OCI-LY7 (cell line): ENCODE data around the gene PLCB1. TPM values are rescaled to one million over a fixed set of nuclear protein-coding genes. Genes with fewer than 3 reads are reported as not detected.

Experiments
- BruUV-seq: library from RNA; stranded (reverse); fragments of 400-500 nt; replicated peaks from 2 replicates; lab custom pipeline; 2021; lab: Mats Ljungman, UMichigan
- CTCF ChIA-PET: fragments of 300-600 bp; sonication (Branson Sonifier 250); formaldehyde crosslinking; loops from one replicate; lab custom pipeline; 2022; ENCODE audit warnings: antibody characterized with exemption; ENCODE audit not compliant: unreplicated experiment; lab: Charles Lee
- POLR2A ChIA-PET: fragments of 300-600 bp; sonication (Branson Sonifier 250); formaldehyde crosslinking; loops from one replicate; lab custom pipeline; 2022; ENCODE audit warnings: antibody characterized with exemption; lab: Charles Lee
- DNase-seq: peaks from one replicate; pipeline ENCODE4 v3.0.0-alpha.2; 2015; ENCODE audit warnings: low spot score
- H2AFZ ChIP-seq: fragments of 200-600 bp; sonication (generic), shearing (Covaris generic); 2 replicates; pipeline ENCODE4 v1.6.1; 2014; ENCODE audit warnings: mild to moderate bottlenecking, antibody characterized with exemption, low read length, moderate library complexity
- H3K27ac ChIP-seq: fragments of 200-600 bp; sonication (generic); 2 replicates; pipeline ENCODE4 v1.5.1; 2014; ENCODE audit warnings: mixed run types, low read depth, mild to moderate bottlenecking, moderate library complexity, low read length, inconsistent platforms; ENCODE audit not compliant: poor library complexity, severe bottlenecking
- H3K36me3 ChIP-seq: fragments of 200-600 bp; sonication (generic); 2 replicates; pipeline ENCODE4 v1.6.1; 2014; ENCODE audit warnings: mild to moderate bottlenecking, antibody characterized with exemption, low read length, moderate library complexity, mixed read lengths; ENCODE audit not compliant: insufficient read depth
- H3K4me1 ChIP-seq: fragments of 200-600 bp; sonication (generic); 2 replicates; pipeline ENCODE4 v1.5.1; 2014; ENCODE audit warnings: mild to moderate bottlenecking, low read length; ENCODE audit not compliant: insufficient read depth, poor library complexity, severe bottlenecking
- H3K4me2 ChIP-seq: fragments of 200-600 bp; sonication (generic); 2 replicates; pipeline ENCODE4 v1.6.1; 2014; ENCODE audit warnings: mild to moderate bottlenecking, low read length
- H3K4me3 ChIP-seq: fragments of 200-600 bp; sonication (generic); 2 replicates; pipeline ENCODE4 v1.5.1; 2014; ENCODE audit warnings: mild to moderate bottlenecking, low read depth, low read length; ENCODE audit not compliant: poor library complexity, severe bottlenecking
- H3K79me2 ChIP-seq: fragments of 200-600 bp; sonication (generic); 2 replicates; pipeline ENCODE4 v1.6.1; 2016; ENCODE audit warnings: low read depth, mild to moderate bottlenecking, low read length, moderate library complexity, mixed read lengths; ENCODE audit not compliant: insufficient read depth
- H3K9me2 ChIP-seq: fragments of 200-600 bp; sonication (generic); 2 replicates; pipeline ENCODE4 v1.6.1; 2016; ENCODE audit warnings: mild to moderate bottlenecking, low read length, mixed read lengths; ENCODE audit not compliant: insufficient read depth
- H3K9me3 ChIP-seq: fragments of 200-600 bp; sonication (generic); 2 replicates; pipeline ENCODE4 v1.6.1; 2014; ENCODE audit warnings: mild to moderate bottlenecking, mixed run types, low read length, mixed read lengths
- H4K20me1 ChIP-seq: fragments of 200-600 bp; sonication (generic); 2 replicates; pipeline ENCODE4 v1.6.1; 2014; ENCODE audit warnings: mild to moderate bottlenecking, antibody characterized with exemption, low read length, moderate library complexity, mixed read lengths; ENCODE audit not compliant: insufficient read depth
- EZH2phosphoT487 ChIP-seq: fragments of 200-600 bp; sonication (generic); IDR thresholded peaks from 2 replicates; pipeline ENCODE4 v1.6.1; 2018; ENCODE audit warnings: low read depth, borderline replicate concordance, mild to moderate bottlenecking, mixed run types, antibody characterized with exemption, low read length, moderate library complexity, mixed read lengths
- intact Hi-C: fragments of 100-400 bp; cut with micrococcal nuclease; formaldehyde crosslinking; loops from one replicate; pipeline ENCODE4 v1.10.0; 2022; ENCODE audit not compliant: unreplicated experiment
- total RNA-seq, 2 experiments: library from RNA; depleted of rRNA in 1 of 2; stranded (reverse); fragments of >200 nt in 1 of 2; shearing (Covaris generic) in 1 of 2; gene quantifications; 2 replicates each; pipeline ENCODE4 v1.2.3, GENCODE V29; 2014 to 2022
- TF ChIP-seq, protein P1 (sequence below): fragments of 200-600 bp; sonication (generic); conservative IDR thresholded peaks from 2 replicates; pipeline ENCODE4 v1.5.1; 2014; ENCODE audit warnings: mild to moderate bottlenecking, antibody characterized with exemption, low read length, moderate library complexity, mixed read lengths

The PLCB1 gene
- total RNA-seq, 2 experiments from 2014 or later, result 14.6 to 30.5 TPM

DNA sequence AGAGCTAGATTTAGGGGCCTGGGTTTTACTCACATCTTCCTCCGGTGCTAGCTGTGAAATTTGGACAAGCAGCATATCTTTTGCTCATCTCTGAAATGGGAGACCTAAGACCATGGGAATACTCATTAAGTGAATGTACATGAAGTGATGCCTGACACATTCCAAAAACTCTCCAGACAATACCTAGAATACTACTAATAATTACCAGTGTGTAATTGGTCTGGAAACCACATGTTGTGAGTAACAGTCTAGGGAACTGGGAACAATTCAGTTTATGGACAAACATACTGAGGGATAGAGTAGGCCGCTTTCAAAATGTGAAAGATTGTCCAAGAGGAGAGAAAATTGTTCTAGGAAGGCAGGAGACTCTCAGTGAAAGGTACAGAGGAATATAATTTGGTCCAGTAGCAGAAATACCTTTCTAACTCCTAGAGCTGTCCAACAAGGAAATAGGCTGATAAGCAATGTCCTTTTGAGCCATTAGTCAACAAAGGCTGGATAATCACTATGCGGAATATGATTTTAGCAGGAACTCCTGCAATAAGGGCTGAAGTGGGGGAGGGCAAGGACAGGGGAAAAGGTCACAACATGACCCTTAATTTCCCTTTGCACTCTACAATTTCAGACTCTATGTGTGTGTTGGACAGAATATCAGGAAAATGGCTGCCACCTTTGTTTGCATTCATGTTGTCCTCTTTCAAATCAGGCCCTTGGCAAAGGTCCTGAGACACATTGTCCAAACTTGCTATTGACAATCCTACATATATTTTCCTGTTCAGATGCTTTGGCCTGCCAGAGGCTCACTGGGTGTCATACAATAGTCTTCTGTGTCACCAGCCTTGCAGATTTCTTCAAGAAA is 315.4 kb downstream of the PLCB1 start:
- Histone ChIP-seq H3K4me1 (no peaks in the 10 kb centered on the region), H2AFZ (no peak overlapping the region), H3K4me2 (no peak overlapping the region), H3K9me3 (no peaks in the 10 kb centered on the region), H3K9me2 (0 out of 2 replicates have a peak, but pooled peaks cover 2% of the 10 kb centered on the region), H3K4me3 (no peak overlapping the region), H3K36me3 (no peaks in the 10 kb centered on the region), H4K20me1 (no peaks in the 10 kb centered on the region), H3K27ac (no peak overlapping the region), H3K79me2 (no peaks in the 10 kb centered on the region)
- ChIA-PET CTCF (no interaction called here), POLR2A (no interaction called here)
- no peak for DNase-seq
- no TSS peak for BruUV-seq
- intact Hi-C loops, result no loop called here
- TF ChIP-seq, protein P1, sequence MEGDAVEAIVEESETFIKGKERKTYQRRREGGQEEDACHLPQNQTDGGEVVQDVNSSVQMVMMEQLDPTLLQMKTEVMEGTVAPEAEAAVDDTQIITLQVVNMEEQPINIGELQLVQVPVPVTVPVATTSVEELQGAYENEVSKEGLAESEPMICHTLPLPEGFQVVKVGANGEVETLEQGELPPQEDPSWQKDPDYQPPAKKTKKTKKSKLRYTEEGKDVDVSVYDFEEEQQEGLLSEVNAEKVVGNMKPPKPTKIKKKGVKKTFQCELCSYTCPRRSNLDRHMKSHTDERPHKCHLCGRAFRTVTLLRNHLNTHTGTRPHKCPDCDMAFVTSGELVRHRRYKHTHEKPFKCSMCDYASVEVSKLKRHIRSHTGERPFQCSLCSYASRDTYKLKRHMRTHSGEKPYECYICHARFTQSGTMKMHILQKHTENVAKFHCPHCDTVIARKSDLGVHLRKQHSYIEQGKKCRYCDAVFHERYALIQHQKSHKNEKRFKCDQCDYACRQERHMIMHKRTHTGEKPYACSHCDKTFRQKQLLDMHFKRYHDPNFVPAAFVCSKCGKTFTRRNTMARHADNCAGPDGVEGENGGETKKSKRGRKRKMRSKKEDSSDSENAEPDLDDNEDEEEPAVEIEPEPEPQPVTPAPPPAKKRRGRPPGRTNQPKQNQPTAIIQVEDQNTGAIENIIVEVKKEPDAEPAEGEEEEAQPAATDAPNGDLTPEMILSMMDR, result no peak
- no peak for TF ChIP-seq EZH2phosphoT487

DNA sequence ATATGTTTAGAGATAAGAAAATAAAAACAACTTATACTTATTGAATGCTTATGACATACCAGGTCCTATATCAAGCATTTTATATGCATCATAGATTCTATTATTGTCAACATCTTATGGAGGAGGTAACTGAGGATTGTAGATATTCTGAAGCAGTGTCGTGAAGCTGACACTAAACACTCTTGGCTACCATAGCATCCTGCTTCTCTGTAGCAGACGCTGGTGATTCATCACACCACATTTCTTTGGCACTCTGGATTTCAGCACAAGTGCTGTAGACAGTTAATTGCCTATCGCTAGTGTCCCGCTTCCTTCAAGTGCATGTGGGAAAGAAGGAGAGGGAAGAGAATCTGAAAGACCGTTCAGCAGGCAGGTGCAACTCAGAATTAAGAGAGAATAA is 317.1 kb downstream of the PLCB1 start:
- TF ChIP-seq EZH2phosphoT487, result no peak
- TF ChIP-seq, protein P1, result no peak
- Histone ChIP-seq H3K36me3 (no peaks in the 10 kb centered on the region), H2AFZ (no peak overlapping the region), H3K9me3 (no peaks in the 10 kb centered on the region), H4K20me1 (no peaks in the 10 kb centered on the region), H3K79me2 (no peaks in the 10 kb centered on the region), H3K9me2 (0 out of 2 replicates have a peak, but pooled peaks cover 2% of the 10 kb centered on the region), H3K4me2 (no peak overlapping the region), H3K27ac (no peak overlapping the region), H3K4me3 (no peak overlapping the region), H3K4me1 (peaks cover 3% of the 10 kb centered on the region)
- intact Hi-C loops, result no loop called here
- no peak for DNase-seq
- BruUV-seq, result no TSS peak
- CTCF ChIA-PET, result no interaction called here
- POLR2A ChIA-PET, result no interaction called here
